Stimulated activated CD4-positive, alpha-beta T cell treated with anti-CD3 and anti-CD28 coated beads, Interleukin-15, amount 100 ng/mL, for 24 hours (primary cell): Measurements from ENCODE around the gene TIGIT.

Experiments used
- DNase-seq: peaks from one replicate; pipeline ENCODE4 v3.0.0-alpha.2; 2020

TIGIT gene

DNA sequence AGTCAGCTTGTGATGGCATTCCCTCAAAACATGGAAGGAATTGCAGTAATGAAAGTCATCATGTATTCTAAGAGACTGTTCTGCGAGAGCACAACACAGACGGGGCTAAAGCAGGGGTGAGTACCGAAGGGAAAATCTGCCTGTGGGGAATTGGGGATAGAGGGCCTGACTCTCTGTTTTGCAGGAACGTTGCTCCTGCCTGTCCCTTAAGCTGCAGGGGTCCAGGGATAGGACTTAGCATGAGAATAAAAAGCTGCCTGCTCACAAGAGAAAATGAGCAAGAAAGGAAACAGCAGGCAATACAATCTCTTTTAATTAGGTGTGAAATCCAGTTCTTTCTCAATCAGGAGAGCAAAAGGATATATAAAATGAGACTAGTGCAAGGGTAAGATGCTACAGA lies 62.2 kb downstream of the TIGIT start:
- DNase-seq: no peak

DNA sequence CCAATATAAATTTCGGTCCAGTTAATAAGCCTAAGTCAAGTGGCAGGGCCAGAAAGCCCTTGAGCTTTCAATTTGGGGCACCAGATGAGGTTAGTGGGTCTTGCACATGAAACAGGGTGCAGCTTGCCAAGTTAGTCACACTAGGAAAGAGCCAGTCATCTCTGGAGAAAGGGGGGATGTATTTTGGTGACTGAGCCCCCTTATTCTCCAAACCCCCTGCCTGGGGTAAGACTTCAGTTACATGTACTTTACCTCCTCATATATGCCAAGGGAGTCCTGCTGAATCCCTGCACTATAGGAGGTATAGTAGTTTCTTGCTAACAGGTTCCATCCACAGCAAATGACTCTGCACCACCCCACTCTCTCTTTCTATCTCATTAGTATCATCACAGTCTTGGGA lies 62.7 kb downstream of the TIGIT start:
- no peak for DNase-seq
